T-helper 2 cell (primary cell): ENCODE measurements around the gene LRRC61.

Experiments used
- DNase-seq, 5 experiments: peaks; one replicate each; pipeline versions ENCODE4 v3.0.0 to v3.0.0-alpha.2; 2012 to 2022

Gene LRRC61

GRCh38 chr7:150371996-150372270 is 48.8 kb downstream of the LRRC61 start:
- DNase-seq, result no peak

- DNase-seq, result no peak
Measured at GRCh38 chr7:150372271-150373048, 49.3 kb downstream of the LRRC61 start.

GRCh38 chr7:150373049-150373801 is 50.1 kb downstream of the LRRC61 start:
- DNase-seq, result no peak

- DNase-seq, result no peak
Measured at GRCh38 chr7:150374026-150374425, 50.9 kb downstream of the LRRC61 start.

GRCh38 chr7:150374472-150374871 is 51.3 kb downstream of the LRRC61 start:
- no peak for DNase-seq

- peak in 1 of 5 experiments; percentile 80 for DNase-seq
Measured at GRCh38 chr7:150375662-150376521, 52.7 kb downstream of the LRRC61 start.

- no peak for DNase-seq
Measured at GRCh38 chr7:150376560-150376959, 53.4 kb downstream of the LRRC61 start.

- no peak for DNase-seq
Measured at GRCh38 chr7:150377196-150377595, 54.0 kb downstream of the LRRC61 start.

GRCh38 chr7:150377635-150378034 is 54.5 kb downstream of the LRRC61 start:
- DNase-seq, result no peak

GRCh38 chr7:150378115-150378852 is 55.1 kb downstream of the LRRC61 start:
- peak in 3 of 5 experiments; percentile 27 to 79 (median 68) for DNase-seq

- DNase-seq, result peak; percentile 88 to 95 (median 90)
Measured at GRCh38 chr7:150378853-150379440, 55.8 kb downstream of the LRRC61 start, which contains the start of gene ZNF775. TSS of gene ZNF775 (plus strand) at chr7:150379330. CDS start at chr7:150388471, 9,141 bp downstream.

- DNase-seq, result peak in 1 of 5 experiments; percentile 17
Measured at GRCh38 chr7:150379441-150380379, 56.6 kb downstream of the LRRC61 start.

GRCh38 chr7:150380463-150380862 is 57.3 kb downstream of the LRRC61 start:
- DNase-seq, result no peak

GRCh38 chr7:150381096-150381495 is 57.9 kb downstream of the LRRC61 start:
- DNase-seq, result no peak

GRCh38 chr7:150381785-150382122 is 58.6 kb downstream of the LRRC61 start:
- no peak for DNase-seq

GRCh38 chr7:150382123-150382843 is 59.1 kb downstream of the LRRC61 start:
- DNase-seq, result no peak

GRCh38 chr7:150382844-150383225 is 59.7 kb downstream of the LRRC61 start:
- DNase-seq, result no peak

- DNase-seq, result no peak
Measured at GRCh38 chr7:150383710-150384397, 60.7 kb downstream of the LRRC61 start.
